ENCODE results near the gene SLC25A26. TPM values are rescaled to one million over a fixed set of nuclear protein-coding genes. Genes with fewer than 3 reads are reported as not detected.
"Not testable (repeated sequence)": the region's sequence is repeated elsewhere in the genome, so short reads cannot be mapped to it uniquely, and the experiment has no call there.

The SLC25A26 gene
- total RNA-seq, 2 experiments from 2014 or later = 24.4 to 25.2 TPM

DNA sequence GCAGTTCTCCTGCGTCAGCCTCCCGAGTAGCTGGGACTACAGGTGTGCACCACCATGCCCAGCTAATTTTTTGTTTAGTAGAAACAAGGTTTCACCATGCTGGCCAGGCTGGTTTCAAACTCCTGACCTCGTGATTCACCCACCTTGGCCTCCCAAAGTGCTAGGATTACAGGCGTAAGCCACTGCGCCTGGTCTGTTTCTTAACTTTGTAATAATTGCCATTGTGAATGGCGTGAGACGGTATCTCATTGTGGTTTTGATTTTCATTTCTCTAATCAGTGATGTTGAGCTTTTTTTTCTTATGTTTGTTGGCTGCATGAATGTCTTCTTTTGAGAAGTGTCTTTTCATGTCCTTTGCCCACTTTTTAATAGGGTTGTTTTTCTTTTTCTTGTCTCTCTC is 85.3 kb downstream of the SLC25A26 start:
- H3K36me3 Mint-ChIP-seq = peaks cover 34% of the 10 kb centered on the region
- H3K4me1 Mint-ChIP-seq = peaks cover 43% of the 10 kb centered on the region
- H3K27me3 Mint-ChIP-seq, DNase-seq, H3K27ac Mint-ChIP-seq, H3K4me3 Mint-ChIP-seq: not testable (repeated sequence)
- H3K9me3 Mint-ChIP-seq = peaks cover 18% of the 10 kb centered on the region

DNA sequence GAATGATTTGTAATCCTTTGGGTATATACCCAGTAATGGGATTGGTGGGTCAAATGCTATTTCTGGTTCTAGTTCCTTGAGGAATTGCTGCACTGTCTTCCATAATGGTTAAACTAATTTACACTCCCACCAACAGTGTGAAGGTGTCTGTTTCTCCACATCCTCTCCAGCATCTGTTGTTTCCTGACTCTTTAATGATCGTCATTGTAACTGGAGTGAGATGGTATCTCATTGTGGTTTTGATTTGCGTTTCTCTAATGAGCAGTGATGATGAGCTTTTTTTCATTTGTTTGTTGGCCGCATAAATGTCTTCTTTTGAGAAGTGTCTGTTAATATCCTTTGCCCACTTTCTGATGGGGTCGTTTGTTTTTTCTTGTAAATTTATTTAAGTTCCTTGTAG is 86.2 kb downstream of the SLC25A26 start:
- H3K27me3 Mint-ChIP-seq, H3K27ac Mint-ChIP-seq, DNase-seq, H3K4me3 Mint-ChIP-seq: not testable (repeated sequence)
- H3K4me1 Mint-ChIP-seq = peaks cover 36% of the 10 kb centered on the region
- peaks cover 29% of the 10 kb centered on the region for H3K36me3 Mint-ChIP-seq
- peaks cover 18% of the 10 kb centered on the region for H3K9me3 Mint-ChIP-seq

DNA sequence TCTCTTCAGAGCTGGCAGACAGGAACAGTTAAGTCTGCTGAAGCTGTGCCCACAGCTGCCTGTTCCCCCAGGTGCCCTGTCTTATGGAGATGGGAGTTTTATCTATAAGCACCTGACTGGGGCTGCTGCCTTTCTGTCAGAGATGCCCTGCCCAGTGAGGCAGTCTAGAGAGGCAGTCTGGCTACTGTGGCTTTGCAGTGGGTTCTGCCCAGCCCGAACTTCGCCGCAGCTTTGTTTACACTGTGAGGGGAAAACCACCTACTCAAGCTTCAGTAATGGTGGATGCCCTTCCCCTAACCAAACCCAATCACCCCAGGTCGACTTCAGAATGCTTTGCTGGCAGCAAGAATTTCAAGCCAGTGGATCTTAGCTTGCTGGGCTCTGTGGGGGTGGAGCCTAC is 91.2 kb downstream of the SLC25A26 start:
- Mint-ChIP-seq H3K27ac (no peak overlapping the region), H3K4me1 (peaks cover 13% of the 10 kb centered on the region), H3K27me3 (no peaks in the 10 kb centered on the region), H3K4me3 (no peak overlapping the region), H3K36me3 (peaks cover 38% of the 10 kb centered on the region), H3K9me3 (peaks cover 30% of the 10 kb centered on the region)
- DNase-seq = no peak

DNA sequence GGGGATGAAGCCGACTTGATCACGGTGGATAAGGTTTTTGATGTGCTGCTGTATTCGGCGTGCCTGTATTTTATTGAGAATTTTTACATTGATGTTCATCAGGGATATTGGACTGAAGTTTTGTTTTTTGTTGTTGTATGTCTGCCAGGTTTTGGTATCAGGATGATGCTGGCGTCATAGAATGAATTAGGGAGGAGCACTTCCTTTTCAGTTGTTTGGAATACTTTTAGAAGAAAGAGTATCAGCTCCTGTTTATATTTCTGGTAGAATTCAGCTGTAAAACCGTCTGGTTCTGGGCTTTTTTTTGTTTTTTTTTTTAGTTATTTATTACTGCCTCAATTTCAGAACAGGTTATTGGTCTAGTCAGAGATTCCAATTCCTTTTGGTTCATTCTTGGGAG is 93.7 kb downstream of the SLC25A26 start:
- H3K4me3 Mint-ChIP-seq = no peak overlapping the region
- peaks cover 27% of the 10 kb centered on the region for H3K9me3 Mint-ChIP-seq
- peaks cover 39% of the 10 kb centered on the region for H3K36me3 Mint-ChIP-seq
- H3K27me3 Mint-ChIP-seq = no peaks in the 10 kb centered on the region
- no peak overlapping the region for H3K27ac Mint-ChIP-seq
- peaks cover 7% of the 10 kb centered on the region for H3K4me1 Mint-ChIP-seq
- DNase-seq = no peak

DNA sequence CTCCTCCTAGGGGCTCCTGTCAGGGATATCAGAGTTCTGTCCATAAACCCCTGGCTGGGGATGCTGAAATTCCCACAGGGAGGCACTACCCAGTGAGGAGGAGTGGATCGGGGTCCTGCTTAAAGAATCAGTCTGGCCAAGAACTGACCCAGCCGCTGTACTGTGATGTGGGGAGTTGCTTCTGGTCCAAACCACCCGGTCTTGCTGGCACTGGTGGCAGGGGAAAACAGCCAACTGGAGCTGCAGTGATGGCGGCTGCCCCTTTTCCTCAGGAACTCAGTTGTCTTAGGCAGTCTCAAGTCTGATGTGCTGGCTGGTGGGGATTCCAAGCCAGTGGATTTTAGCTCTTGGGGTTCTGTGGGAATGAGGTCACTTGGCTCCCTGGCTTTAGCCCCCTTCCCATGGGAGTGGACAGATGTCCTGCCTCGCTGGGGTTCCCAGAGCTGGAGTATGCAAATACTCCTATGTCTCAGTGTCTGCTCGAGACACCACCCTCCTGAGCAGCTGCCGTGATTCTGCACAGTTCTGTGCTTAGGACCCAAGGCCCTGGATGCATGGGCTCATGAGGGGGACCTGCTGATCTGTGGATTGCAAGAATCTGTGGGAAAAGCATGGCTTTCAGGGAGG is 97.1 kb downstream of the SLC25A26 start:
- Mint-ChIP-seq H3K9me3 (peaks cover 25% of the 10 kb centered on the region), H3K36me3 (peaks cover 51% of the 10 kb centered on the region), H3K27me3 (no peaks in the 10 kb centered on the region), H3K4me3 (no peak overlapping the region), H3K27ac (no peak overlapping the region), H3K4me1 (peaks cover 18% of the 10 kb centered on the region)
- no peak for DNase-seq

DNA sequence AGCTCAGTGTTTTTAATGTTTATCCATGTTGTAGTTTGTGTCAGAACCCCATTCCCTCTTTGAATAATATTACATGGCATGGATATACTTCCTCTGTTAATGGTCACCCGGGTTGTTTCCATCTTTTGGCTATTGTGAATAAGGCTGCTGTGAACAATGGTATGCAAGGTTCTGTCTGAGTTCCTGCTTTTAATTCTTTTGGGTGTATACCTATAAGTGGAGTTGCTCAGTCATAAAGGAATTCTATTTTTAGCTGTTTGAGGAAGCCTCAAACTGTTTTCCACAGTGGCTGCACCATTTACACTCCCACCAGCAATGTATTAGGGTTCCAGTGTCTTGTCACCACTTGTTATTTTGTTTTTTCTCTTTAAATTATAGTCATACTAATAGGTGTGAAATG is 99.6 kb downstream of the SLC25A26 start:
- no peak for DNase-seq
- Mint-ChIP-seq H3K4me1 (peaks cover 18% of the 10 kb centered on the region), H3K4me3 (no peak overlapping the region), H3K27me3 (no peaks in the 10 kb centered on the region), H3K9me3 (peaks cover 8% of the 10 kb centered on the region), H3K27ac (no peak overlapping the region), H3K36me3 (peaks cover 38% of the 10 kb centered on the region)

DNA sequence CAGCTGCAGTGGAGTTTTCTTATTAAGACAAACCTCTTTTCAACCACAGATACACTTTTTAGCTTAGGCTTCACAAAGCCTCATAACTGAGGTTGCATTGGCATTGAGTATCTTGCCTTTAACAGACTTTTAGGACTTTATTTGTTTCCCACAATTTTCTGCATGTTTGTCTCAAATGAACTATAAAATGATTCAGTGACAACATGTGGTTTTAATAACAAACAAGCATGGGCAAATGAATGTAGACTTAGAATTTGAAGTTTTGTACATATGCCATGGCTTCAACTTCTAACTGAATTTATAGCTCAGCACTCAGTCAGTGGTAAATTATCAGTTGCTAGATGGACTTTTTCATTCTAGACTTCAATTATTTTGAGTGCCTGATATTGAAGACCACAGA is 101.6 kb downstream of the SLC25A26 start:
- Mint-ChIP-seq H3K9me3 (peaks cover 1% of the 10 kb centered on the region), H3K4me3 (no peak overlapping the region), H3K36me3 (peaks cover 23% of the 10 kb centered on the region), H3K4me1 (peaks cover 16% of the 10 kb centered on the region), H3K27ac (no peak overlapping the region), H3K27me3 (no peaks in the 10 kb centered on the region)
- no peak for DNase-seq

DNA sequence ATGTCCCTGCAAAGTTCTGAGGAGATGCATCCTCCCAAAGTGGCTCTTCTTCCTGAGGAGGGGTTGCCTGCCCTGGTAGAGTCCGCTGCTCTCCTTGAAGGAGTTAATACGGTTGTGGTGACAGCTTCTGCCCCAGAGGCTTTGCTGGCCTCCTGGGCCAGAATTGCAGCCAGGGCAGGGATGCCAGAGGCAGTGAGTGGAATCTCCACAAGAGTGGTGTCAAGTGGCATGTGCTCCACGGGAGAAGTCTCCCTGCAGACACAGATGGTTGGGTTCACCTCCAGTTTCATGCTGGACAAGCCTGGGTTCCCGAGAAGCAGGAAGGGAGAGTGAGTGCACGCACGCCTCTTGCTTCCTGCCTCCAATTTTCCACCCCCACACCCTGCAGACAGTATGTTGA is 105.5 kb downstream of the SLC25A26 start:
- H3K4me3 Mint-ChIP-seq = no peak overlapping the region
- no peaks in the 10 kb centered on the region for H3K27me3 Mint-ChIP-seq
- peaks cover 1% of the 10 kb centered on the region for H3K9me3 Mint-ChIP-seq
- peaks cover 14% of the 10 kb centered on the region for H3K36me3 Mint-ChIP-seq
- peaks cover 13% of the 10 kb centered on the region for H3K4me1 Mint-ChIP-seq
- H3K27ac Mint-ChIP-seq = no peak overlapping the region
- DNase-seq = no peak

DNA sequence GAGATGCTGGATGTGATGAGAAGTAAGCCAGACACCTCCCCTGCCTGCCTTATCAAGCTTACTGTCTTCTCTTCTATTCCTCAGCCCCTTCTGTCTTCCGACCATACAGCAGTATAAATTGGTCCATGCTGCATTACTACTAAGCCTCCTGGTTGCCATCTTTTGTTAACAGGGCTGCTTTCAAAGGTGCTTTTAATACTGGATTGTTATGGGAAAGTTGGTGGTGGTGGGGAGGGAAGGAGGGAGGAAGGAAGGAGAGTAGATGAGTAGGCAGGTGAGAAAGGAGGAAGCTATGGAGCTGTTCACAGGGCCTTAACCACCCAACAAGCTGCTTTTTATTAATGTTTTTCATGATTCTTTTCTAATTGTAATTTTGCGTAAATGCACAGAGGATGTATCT is 114.9 kb downstream of the SLC25A26 start:
- Mint-ChIP-seq H3K36me3 (peaks cover 13% of the 10 kb centered on the region), H3K9me3 (no peaks in the 10 kb centered on the region), H3K27me3 (no peaks in the 10 kb centered on the region), H3K27ac (no peak overlapping the region), H3K4me1 (peaks cover 17% of the 10 kb centered on the region), H3K4me3 (no peak overlapping the region)
- no peak for DNase-seq

DNA sequence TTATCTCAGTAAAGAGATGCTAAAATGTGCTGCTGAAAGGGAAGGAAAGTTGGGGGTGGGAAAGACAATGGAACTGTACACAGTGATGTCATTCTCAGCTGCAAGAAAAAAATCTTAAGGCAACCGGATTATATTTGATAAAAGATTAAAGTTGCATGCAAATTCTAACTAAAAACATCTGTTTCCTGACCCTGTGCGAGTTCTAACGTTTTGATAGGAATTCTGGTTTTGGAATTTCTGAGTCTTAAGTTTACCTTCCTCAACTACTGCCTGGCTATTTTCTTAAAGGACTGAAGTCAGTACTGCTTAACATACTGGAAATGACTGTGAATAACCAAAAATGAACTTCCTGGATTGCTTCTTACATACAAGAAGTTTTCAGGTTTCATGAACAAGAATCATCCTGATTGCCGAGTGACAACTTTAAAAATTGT is 115.5 kb downstream of the SLC25A26 start:
- Mint-ChIP-seq H3K36me3 (peaks cover 13% of the 10 kb centered on the region), H3K9me3 (no peaks in the 10 kb centered on the region), H3K27ac (no peak overlapping the region), H3K27me3 (no peaks in the 10 kb centered on the region), H3K4me3 (no peak overlapping the region), H3K4me1 (peaks cover 17% of the 10 kb centered on the region)
- no peak for DNase-seq

DNA sequence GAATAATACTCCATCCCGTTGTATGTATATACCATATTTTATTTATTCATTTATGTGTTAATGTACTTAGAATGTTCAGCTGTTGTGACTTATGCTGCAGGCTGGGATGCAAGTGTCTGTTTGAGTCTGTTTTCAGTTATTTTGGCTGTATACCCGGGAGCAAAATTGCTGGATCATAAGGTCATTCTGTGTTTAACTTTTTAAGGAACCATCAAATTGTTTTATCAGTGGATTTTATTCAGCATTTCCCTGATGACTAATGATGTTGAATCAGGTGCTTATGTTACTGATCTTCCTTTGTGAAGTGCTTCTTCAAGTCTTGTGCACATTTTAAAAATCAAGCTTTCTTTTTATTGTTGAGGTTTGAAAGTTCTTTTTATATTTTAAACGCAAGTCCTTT is 118.1 kb downstream of the SLC25A26 start:
- Mint-ChIP-seq H3K9me3 (no peaks in the 10 kb centered on the region), H3K36me3 (peaks cover 4% of the 10 kb centered on the region), H3K4me1 (peaks cover 9% of the 10 kb centered on the region), H3K4me3 (no peak overlapping the region), H3K27me3 (no peaks in the 10 kb centered on the region), H3K27ac (no peak overlapping the region)
- DNase-seq = no peak

DNA sequence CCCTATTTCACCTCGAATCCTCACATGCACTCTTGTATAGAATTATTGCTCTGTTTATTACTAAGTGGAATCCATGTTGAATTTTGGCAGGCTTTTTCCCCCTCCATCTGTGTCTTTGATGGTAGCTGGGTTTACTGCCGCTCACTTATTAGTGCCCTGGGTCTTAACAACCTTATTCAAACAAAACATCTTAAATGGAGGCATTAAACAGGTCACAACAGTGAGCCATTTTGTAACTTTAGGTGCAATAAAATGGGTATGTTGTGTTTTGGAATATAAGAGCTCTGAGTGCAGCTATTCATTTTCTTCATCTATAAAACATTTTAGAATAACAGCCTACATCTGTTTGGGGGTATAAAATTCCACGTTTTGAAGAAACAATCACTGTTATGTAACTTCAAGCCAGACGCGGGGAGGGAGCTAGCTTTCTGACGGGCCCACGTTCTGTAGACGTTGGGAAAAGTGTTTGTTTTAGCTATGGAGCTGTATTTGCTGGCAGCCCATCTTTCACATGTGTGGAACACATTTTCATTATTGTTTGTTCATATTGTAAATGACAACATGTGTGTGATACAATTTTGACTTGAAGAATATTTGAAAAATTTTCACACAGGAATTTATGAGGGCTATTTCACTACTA is 122.0 kb downstream of the SLC25A26 start:
- Mint-ChIP-seq H3K27me3 (no peaks in the 10 kb centered on the region), H3K4me3 (no peak overlapping the region), H3K27ac (no peak overlapping the region), H3K4me1 (peaks cover 2% of the 10 kb centered on the region), H3K36me3 (peaks cover 19% of the 10 kb centered on the region), H3K9me3 (no peaks in the 10 kb centered on the region)
- DNase-seq = no peak

DNA sequence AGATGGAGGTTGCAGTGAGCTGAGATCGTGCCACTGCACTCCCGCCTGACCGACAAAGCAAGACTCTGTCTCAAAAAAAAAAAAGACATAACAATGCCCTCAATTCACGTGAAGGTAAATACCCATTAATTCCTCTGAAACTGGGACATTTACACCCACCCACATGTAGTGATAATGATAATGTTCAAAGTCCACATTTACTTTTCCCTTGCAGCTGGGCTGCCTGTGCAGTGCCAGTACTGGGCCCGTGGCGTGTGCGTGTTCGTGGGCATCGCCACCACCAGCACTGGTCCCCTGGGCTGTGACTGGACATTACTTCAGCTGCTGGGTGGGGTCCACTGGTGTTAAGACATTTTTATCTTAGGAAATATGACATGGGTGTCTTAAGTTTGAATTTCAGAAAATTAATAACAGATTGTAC is 123.6 kb downstream of the SLC25A26 start:
- H3K36me3 Mint-ChIP-seq = peaks cover 22% of the 10 kb centered on the region

DNA sequence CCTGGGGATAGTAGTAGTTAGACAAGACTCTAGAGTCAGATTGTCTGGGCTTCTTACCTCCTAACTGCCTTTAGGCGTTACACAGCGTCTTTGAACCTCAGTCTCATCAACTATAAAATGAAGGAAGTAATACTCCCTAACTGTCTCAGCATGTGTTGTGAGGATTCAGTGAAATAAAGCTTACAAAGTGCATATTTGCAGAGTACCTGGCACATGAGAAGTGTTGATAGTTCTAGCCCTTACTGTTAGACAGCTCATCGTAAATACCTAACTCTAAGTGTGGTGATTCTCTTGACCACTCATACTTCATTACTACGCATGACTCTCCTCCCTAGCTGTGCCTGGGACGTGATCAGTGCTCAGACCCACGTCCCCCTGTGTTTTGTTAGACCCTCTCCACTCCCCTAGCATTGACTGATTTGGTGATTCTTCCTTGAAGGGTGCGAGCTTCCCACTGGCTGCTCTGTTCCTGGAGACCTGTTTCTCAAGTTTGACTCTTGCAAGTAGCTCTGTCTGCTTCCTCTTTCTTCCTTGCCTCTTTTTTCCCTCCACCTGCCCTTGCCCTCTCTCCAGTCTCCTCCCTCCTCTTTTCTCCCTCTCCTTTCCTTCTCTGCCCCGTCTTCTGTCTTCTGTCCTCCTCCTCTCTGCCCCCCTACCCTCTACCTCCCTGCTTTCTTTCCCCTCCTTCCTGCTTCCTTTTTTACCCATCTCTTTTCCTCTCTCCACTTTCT is 124.2 kb downstream of the SLC25A26 start:
- Mint-ChIP-seq H3K27ac (no peak overlapping the region), H3K36me3 (peaks cover 22% of the 10 kb centered on the region), H3K4me1 (peaks cover 2% of the 10 kb centered on the region), H3K27me3 (no peaks in the 10 kb centered on the region), H3K9me3 (no peaks in the 10 kb centered on the region), H3K4me3 (no peak overlapping the region)
- DNase-seq = no peak

More for the DNA sequence above, 123.6 kb downstream of the SLC25A26 start:
- H3K9me3 Mint-ChIP-seq = no peaks in the 10 kb centered on the region
- peaks cover 2% of the 10 kb centered on the region for H3K4me1 Mint-ChIP-seq
- H3K27ac Mint-ChIP-seq = no peak overlapping the region
- no peak for DNase-seq
- no peak overlapping the region for H3K4me3 Mint-ChIP-seq
- H3K27me3 Mint-ChIP-seq = no peaks in the 10 kb centered on the region

DNA sequence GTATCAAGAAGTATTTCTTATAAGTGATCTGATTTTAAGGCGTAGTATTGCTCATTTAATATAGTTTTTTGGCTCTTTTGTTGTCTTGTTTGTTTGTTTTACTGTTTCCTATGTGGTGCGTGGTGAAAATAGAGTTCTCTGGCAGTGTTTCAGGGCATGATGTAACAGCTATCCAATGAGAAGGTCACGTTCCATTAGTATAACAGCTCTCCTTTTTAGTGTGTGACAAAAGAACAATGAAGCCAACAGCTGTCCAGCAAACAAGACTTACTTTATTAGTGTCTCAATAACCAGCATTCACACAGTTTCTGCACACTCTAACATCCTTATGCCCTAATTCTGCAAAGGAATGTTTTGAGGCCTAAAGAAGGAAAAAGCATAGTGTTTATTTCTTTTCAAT is 127.9 kb downstream of the SLC25A26 start:
- Mint-ChIP-seq H3K4me3 (no peak overlapping the region), H3K27me3 (no peaks in the 10 kb centered on the region), H3K9me3 (no peaks in the 10 kb centered on the region), H3K4me1 (no peaks in the 10 kb centered on the region), H3K27ac (no peak overlapping the region), H3K36me3 (peaks cover 34% of the 10 kb centered on the region)
- no peak for DNase-seq

Data from activated naive CD8-positive, alpha-beta T cell treated with anti-CD3 and anti-CD28 coated beads for 36 hours (primary cell).